CD4-positive, alpha-beta T cell treated with Interleukin-10 for 1 hour (primary cell): ENCODE data around the gene ZNF385A.

Experiments used
- DNase-seq: peaks from one replicate; pipeline ENCODE4 v3.0.0-alpha.2; 2020

Gene ZNF385A

DNA sequence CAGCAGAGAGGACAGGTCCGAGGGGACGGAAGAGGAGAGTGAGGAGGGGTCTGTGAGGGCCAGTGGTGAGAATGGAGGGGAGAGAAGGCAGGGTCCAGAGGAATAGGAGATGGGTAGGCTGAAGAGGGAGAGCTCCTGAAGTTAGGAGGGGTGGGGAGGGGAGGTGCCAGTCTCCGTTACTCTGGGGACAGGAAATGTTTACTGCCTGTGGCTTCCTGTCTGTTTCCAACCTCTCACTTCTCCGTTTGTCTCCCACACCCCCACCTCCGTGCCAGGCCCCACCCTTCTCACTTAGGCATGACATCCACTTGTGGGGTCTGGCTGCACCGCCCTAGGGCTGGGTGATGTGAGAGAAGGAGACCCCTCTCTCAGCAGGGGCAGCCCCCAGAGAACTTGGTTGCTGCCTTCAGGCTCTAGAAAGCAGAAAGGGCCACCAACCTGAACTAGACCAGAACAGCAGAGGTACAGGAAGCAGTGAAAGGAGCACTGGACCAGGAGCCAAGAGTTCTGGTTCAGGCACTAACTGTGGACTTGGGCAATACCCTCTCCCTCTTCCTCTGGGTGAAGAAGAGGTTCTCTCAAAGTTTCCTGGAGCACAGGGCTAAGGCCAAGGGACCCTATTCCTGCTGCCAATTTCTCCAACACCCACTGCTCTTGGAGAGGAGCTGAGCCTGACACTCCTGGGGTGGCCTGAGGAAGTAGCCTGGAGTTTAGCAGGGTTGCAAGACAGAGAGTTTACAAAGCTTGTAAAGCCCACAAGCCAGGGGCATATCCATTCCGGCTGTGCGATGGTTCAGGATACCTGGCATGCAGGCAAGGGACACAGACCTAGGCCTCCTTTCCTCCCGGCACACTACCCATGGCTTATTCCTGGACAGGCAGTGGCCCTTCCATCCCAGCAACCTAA, 29.0 kb upstream of the ZNF385A start:
- peak; percentile 88 for DNase-seq

GRCh38 chr12:54412786-54413185, 28.3 kb upstream of the ZNF385A start:
- no peak for DNase-seq

- DNase-seq, result no peak
Measured at GRCh38 chr12:54412348-54412747, 27.8 kb upstream of the ZNF385A start.

DNA sequence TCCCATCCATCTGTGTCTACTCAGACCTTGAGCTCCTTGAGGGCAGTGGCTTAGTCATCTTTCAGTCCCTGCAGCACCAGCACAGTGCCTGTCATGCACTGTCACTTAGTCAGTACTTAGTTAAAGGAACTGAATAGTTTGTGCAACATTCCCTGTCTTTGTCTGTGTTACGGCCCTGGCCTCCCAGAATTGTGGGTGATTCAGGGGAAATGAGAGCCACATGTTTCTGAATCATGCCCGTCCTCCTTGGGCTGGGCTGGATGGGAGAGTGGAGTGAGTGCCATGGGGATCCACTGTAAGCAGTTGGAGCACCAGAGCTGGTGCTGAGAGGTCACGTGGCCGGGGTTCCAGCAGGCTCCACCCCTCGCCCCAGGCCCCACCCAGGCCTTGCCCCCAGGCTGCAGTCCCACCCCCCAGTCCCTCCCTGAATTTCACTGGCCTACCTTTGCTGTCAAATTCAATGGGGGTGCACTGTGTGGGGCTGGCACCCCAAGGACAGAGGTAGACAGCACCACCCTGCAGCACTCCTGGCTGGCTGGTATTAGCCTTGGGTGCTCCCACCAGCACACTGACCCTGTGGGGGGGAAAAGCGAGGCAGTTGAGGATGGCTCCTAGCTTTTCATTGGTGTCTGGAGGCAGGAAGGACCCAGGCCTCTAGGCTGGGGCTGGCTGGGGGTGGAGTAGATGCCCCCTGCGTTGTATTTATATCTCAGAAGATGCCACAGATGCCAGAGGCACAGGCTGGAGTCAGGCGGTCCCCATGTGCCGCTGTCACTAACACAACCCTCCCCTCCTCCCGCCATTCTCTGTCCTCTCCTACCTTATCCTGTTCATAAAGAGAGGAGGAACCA, 27.1 kb upstream of the ZNF385A start:
- DNase-seq, result peak; percentile 69

- DNase-seq, result no peak
Measured at GRCh38 chr12:54409267-54409666, 24.7 kb upstream of the ZNF385A start.

- DNase-seq, result no peak
Measured at GRCh38 chr12:54407183-54407905, 22.8 kb upstream of the ZNF385A start.

- DNase-seq, result no peak
Measured at GRCh38 chr12:54405573-54405972, 21.0 kb upstream of the ZNF385A start.

- no peak for DNase-seq
Measured at GRCh38 chr12:54405106-54405505, 20.6 kb upstream of the ZNF385A start.

GRCh38 chr12:54404061-54405004, 19.8 kb upstream of the ZNF385A start:
- peak; percentile 76 for DNase-seq

GRCh38 chr12:54401119-54401518, 16.6 kb upstream of the ZNF385A start:
- no peak for DNase-seq

GRCh38 chr12:54398995-54399793, 14.7 kb upstream of the ZNF385A start:
- peak; percentile 90 for DNase-seq

DNA sequence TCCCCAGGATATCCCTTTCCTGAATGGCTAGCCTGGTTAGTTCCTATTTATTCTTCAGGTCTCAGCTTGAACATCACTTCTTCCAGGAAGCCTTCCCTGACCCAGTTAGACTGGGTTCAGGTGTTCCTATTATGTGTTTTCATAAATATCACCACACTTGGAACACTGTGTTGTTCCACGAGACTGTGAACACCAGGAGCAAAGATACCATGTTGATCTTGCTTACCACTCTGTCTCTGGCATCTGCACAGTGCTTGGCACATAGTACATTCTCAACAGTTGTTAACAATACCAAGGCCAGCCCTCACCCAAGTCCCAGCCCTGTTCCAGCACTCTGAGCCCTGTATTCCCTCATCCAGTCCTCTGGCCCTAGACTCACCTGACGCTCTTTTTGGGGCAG, 13.7 kb upstream of the ZNF385A start:
- DNase-seq, result no peak

- DNase-seq, result no peak
Measured at GRCh38 chr12:54397157-54397556, 12.6 kb upstream of the ZNF385A start.

- no peak for DNase-seq
Measured at GRCh38 chr12:54395545-54395944, 11.0 kb upstream of the ZNF385A start.

DNA sequence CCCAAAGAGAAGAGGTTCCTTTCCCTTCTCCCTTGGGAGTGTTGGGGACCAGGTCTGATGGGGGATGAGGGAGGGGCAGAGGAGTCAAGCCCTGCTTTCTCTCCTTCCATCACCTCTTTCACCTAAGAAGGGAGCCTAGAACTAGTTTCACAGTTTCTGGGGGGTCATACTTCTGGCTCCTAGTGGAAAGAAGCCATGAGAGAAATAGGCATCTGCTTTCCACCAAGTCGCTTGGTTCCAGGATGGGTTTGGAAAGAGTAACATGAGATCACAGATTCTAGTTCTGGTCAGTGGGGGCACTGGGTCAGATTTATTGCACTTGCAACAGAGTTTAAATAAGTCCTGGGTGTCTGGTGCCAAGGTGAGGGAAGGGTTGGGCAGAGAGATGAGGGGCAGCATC, 10.5 kb upstream of the ZNF385A start:
- DNase-seq, result no peak

GRCh38 chr12:54394281-54394719, 9.8 kb upstream of the ZNF385A start:
- peak; percentile 56 for DNase-seq

DNA sequence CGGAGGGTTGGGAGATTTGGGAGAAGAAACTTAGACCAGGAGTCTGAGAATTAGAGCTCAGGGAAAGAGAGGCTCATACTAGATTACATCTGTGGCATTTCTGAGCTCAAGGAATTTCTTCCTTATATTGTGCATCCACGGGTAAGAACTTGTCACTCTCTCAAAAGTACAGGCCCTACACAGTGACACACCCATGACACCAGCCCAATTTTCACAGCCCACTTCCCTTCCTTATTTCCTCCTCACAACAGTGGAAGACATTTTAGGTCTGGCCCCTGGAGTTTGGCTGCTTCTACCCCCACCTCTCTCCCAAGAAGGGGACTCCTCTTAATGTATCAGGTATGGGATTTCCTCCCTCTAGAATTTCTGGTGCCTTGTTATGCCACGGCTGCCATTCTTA, 9.2 kb upstream of the ZNF385A start:
- DNase-seq, result no peak

- no peak for DNase-seq
Measured at GRCh38 chr12:54393207-54393609, 8.7 kb upstream of the ZNF385A start.

- DNase-seq, result no peak
Measured at GRCh38 chr12:54392485-54393206, 8.1 kb upstream of the ZNF385A start.
